DOHH2 (cell line): ENCODE results near the gene HOXB13.
A peak's percentile ranks its signal among the peaks of the same experiment; 100 is the strongest.

Experiments used
- H3F3A ChIP-seq: fragments of 200-600 bp; sonication (generic), shearing (Covaris generic); 2 replicates; pipeline ENCODE4 v1.6.0; 2016; ENCODE audit warnings: antibody characterized with exemption, mild to moderate bottlenecking; ENCODE audit not compliant: control insufficient read depth, insufficient read depth
- H3K27ac ChIP-seq: fragments of 200-600 bp; sonication (generic); 2 replicates; pipeline ENCODE4 v1.5.1; 2014; ENCODE audit warnings: low read depth, mild to moderate bottlenecking, low read length, moderate library complexity
- H3K27me3 ChIP-seq: fragments of 200-600 bp; sonication (generic); 2 replicates; pipeline ENCODE4 v1.6.1; 2014; ENCODE audit warnings: mild to moderate bottlenecking, low read length, mixed read lengths; ENCODE audit not compliant: control insufficient read depth
- H3K36me3 ChIP-seq: fragments of 200-600 bp; sonication (generic); 2 replicates; pipeline ENCODE4 v1.6.1; 2014; ENCODE audit warnings: mild to moderate bottlenecking, low read length, moderate library complexity, mixed read lengths; ENCODE audit not compliant: control insufficient read depth
- H3K4me1 ChIP-seq: fragments of 200-600 bp; sonication (generic); 2 replicates; pipeline ENCODE4 v1.6.1; 2014; ENCODE audit warnings: mild to moderate bottlenecking, low read length, mixed read lengths; ENCODE audit not compliant: control insufficient read depth
- H3K4me2 ChIP-seq: fragments of 200-600 bp; sonication (generic); 2 replicates; pipeline ENCODE4 v1.6.0; 2014; ENCODE audit warnings: mild to moderate bottlenecking, low read length, moderate library complexity
- H3K4me3 ChIP-seq: fragments of 200-600 bp; sonication (generic); 2 replicates; pipeline ENCODE4 v1.5.1; 2014; ENCODE audit warnings: mild to moderate bottlenecking, low read length, mixed read lengths
- H3K79me2 ChIP-seq: fragments of 200-600 bp; sonication (generic); 2 replicates; pipeline ENCODE4 v1.6.1; 2014; ENCODE audit warnings: mild to moderate bottlenecking, low read length, mixed read lengths; ENCODE audit not compliant: control insufficient read depth
- H3K9me2 ChIP-seq: fragments of 200-600 bp; sonication (generic); replicated peaks from 2 replicates; pipeline ENCODE4 v1.6.1; 2014; ENCODE audit warnings: mild to moderate bottlenecking, low read length, mixed read lengths; ENCODE audit not compliant: control insufficient read depth
- H3K9me3 ChIP-seq: fragments of 200-600 bp; sonication (generic); 2 replicates; pipeline ENCODE4 v1.6.1; 2014; ENCODE audit warnings: antibody characterized with exemption, low read length, mixed read lengths; ENCODE audit not compliant: control insufficient read depth, insufficient read depth
- H4K20me1 ChIP-seq: fragments of 200-600 bp; sonication (generic); 2 replicates; pipeline ENCODE4 v1.6.0; 2014; ENCODE audit warnings: low read depth, mild to moderate bottlenecking, antibody characterized with exemption, low read length, moderate library complexity; ENCODE audit not compliant: control insufficient read depth, insufficient read depth
- EZH2phosphoT487 ChIP-seq: fragments of 200-600 bp; sonication (generic); IDR thresholded peaks from 2 replicates; pipeline ENCODE4 v1.6.1; 2017; ENCODE audit warnings: borderline replicate concordance, mild to moderate bottlenecking, antibody characterized with exemption, low read length, moderate library complexity, mixed read lengths
- TF ChIP-seq, protein P1 (sequence below): fragments of 200-600 bp; sonication (generic); IDR thresholded peaks from one replicate; pipeline ENCODE4 v1.5.1; 2014; ENCODE audit warnings: antibody characterized with exemption, mild to moderate bottlenecking, low read depth, low read length; ENCODE audit not compliant: poor library complexity, severe bottlenecking

Gene HOXB13

GRCh38 chr17:48725004-48725287 is 3.6 kb downstream of the HOXB13 start:
- Histone ChIP-seq H4K20me1 (no peaks in the 10 kb centered on the region), H3K27ac (no peak overlapping the region), H3K9me3 (no peaks in the 10 kb centered on the region), H3K4me3 (no peak overlapping the region), H3K79me2 (no peaks in the 10 kb centered on the region), H3K4me2 (peak overlapping the region; percentile 50), H3K9me2 (no peaks in the 10 kb centered on the region), H3F3A (no peaks in the 10 kb centered on the region), H3K4me1 (peaks cover 17% of the 10 kb centered on the region), H3K36me3 (no peaks in the 10 kb centered on the region), H3K27me3 (peaks cover 67% of the 10 kb centered on the region)
- TF ChIP-seq, protein P1, sequence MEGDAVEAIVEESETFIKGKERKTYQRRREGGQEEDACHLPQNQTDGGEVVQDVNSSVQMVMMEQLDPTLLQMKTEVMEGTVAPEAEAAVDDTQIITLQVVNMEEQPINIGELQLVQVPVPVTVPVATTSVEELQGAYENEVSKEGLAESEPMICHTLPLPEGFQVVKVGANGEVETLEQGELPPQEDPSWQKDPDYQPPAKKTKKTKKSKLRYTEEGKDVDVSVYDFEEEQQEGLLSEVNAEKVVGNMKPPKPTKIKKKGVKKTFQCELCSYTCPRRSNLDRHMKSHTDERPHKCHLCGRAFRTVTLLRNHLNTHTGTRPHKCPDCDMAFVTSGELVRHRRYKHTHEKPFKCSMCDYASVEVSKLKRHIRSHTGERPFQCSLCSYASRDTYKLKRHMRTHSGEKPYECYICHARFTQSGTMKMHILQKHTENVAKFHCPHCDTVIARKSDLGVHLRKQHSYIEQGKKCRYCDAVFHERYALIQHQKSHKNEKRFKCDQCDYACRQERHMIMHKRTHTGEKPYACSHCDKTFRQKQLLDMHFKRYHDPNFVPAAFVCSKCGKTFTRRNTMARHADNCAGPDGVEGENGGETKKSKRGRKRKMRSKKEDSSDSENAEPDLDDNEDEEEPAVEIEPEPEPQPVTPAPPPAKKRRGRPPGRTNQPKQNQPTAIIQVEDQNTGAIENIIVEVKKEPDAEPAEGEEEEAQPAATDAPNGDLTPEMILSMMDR, result no peak
- no peak for TF ChIP-seq EZH2phosphoT487

DNA sequence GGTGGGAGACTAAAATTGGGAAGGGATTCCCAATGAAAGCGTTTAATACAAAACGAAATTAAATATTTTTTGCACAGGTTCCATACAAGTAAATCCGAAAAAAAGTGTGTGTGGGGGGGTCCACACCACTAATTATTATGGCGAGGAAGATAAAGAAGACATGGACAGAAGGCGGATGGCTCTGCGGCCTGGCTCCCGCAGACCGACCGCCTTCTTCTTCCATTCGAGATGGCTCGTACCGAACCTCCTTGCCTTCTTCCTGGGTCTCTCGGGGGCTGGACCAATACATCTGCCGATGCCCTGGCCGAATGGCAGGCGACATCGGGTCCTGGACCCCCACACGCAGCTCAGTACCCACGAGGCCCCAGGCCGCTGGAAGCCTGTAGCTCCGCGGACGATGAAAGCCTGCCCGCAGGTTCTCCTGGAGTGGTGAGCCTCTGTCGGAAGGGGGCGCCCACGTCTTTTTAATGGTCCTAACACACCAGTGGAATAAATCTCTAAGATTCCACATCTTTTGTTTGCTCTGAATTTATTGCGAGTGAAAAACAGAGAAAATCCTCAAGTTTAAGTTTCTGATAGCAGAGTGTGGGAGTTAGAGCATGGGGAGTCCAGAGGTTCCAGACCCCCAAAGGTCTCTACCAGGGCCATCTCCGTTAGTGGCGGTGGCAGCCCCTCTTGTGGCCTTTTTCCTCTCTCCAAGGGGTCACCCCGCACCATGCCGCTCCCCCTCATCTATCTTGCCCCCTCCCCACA is 4.1 kb downstream of the HOXB13 start:
- H3K4me2 ChIP-seq, result peak overlapping the region; percentile 50
- peaks cover 63% of the 10 kb centered on the region for H3K27me3 ChIP-seq
- no peaks in the 10 kb centered on the region for H4K20me1 ChIP-seq
- H3K9me3 ChIP-seq, result no peaks in the 10 kb centered on the region
- H3K9me2 ChIP-seq, result no peaks in the 10 kb centered on the region
- H3F3A ChIP-seq, result no peaks in the 10 kb centered on the region
- H3K36me3 ChIP-seq, result no peaks in the 10 kb centered on the region
- H3K4me1 ChIP-seq, result peaks cover 17% of the 10 kb centered on the region
- peak overlapping the region; percentile 51 for H3K4me3 ChIP-seq
- no peak for TF ChIP-seq EZH2phosphoT487
- TF ChIP-seq, protein P1, result peak; percentile 75
- H3K27ac ChIP-seq, result no peak overlapping the region
- H3K79me2 ChIP-seq, result no peaks in the 10 kb centered on the region

DNA sequence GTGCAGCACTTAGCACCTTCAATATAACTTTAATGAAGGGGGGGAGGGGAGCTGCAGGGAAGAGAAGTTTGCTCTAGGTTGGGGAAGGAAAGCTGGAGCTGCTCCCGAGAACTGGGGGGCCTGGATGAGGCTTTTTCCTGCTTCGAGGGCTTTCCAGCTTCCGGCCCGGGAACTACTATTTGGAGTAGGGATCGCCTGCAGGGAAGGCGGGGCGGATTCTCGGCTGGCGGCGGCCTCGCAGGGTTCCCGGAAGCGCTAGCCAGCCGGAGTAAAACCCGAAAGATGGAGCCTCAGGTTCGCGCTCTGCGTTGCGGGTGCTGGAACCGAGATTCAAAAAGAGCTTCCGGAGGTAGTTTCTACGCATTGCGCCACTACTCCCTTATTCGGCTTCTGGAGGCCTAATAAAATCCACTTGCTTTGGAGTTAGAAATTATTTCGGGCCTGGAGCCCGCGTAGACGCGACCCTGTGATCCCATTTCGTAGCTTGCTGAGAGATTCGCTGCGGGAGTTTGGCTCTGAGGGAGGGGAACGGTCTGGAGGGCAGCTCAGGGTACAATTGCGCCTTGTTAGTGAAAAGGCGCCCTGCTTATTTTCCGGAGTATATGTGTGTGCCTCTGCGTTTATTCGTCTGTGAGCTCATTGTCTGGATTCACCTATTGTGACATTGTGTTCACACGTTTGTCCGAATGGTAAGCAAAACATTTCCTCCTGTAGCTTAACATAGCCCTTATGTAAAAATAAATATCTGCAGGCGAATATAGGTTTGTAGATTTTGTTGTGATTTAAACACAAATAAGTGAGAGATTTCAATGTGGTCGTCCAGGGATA is 4.9 kb downstream of the HOXB13 start:
- Histone ChIP-seq H4K20me1 (no peaks in the 10 kb centered on the region), H3K9me3 (no peaks in the 10 kb centered on the region), H3K27me3 (peaks cover 59% of the 10 kb centered on the region), H3K9me2 (no peaks in the 10 kb centered on the region), H3F3A (no peaks in the 10 kb centered on the region), H3K79me2 (no peaks in the 10 kb centered on the region), H3K36me3 (no peaks in the 10 kb centered on the region), H3K4me3 (peak overlapping the region; percentile 51), H3K27ac (no peak overlapping the region), H3K4me2 (peak overlapping the region; percentile 50), H3K4me1 (peaks cover 17% of the 10 kb centered on the region)
- peak; percentile 93 for TF ChIP-seq EZH2phosphoT487
- TF ChIP-seq, protein P1, result no peak
